ENCODE measurements around the gene PDE4D. TPM values are rescaled to one million over a fixed set of nuclear protein-coding genes. Genes with fewer than 3 reads are reported as not detected.

Gene PDE4D
- total RNA-seq, 1 donor = 12.7 TPM

DNA sequence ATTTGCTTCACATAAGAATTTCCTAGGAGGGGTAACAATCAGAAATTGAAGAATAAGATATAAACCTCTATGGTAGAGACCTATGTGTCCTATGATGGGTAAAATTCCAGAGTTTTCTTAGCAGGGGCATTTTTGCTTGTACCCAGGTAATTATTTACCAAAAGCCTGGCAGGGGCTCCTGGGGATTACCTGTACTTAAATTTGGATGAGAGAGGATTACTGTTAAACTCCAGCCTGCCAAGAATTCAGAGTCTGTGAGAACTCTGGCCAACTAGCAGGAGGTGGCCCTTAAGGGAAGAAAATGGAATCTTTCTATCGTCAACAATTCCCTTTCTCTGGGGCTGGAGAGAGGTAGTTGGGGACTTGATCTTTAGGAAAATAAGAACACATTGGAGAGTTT lies 460.4 kb downstream of the PDE4D start:
- no peak for DNase-seq (ENCODE audit: low read depth)
- TF ChIP-seq, protein P1, sequence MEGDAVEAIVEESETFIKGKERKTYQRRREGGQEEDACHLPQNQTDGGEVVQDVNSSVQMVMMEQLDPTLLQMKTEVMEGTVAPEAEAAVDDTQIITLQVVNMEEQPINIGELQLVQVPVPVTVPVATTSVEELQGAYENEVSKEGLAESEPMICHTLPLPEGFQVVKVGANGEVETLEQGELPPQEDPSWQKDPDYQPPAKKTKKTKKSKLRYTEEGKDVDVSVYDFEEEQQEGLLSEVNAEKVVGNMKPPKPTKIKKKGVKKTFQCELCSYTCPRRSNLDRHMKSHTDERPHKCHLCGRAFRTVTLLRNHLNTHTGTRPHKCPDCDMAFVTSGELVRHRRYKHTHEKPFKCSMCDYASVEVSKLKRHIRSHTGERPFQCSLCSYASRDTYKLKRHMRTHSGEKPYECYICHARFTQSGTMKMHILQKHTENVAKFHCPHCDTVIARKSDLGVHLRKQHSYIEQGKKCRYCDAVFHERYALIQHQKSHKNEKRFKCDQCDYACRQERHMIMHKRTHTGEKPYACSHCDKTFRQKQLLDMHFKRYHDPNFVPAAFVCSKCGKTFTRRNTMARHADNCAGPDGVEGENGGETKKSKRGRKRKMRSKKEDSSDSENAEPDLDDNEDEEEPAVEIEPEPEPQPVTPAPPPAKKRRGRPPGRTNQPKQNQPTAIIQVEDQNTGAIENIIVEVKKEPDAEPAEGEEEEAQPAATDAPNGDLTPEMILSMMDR (IDR thresholded peaks at IDR 0.05; ENCODE audit: insufficient read depth, low read length) = no peak
- H3K4me3 ChIP-seq (ENCODE audit: low read depth, low read length) = no peak overlapping the region

DNA sequence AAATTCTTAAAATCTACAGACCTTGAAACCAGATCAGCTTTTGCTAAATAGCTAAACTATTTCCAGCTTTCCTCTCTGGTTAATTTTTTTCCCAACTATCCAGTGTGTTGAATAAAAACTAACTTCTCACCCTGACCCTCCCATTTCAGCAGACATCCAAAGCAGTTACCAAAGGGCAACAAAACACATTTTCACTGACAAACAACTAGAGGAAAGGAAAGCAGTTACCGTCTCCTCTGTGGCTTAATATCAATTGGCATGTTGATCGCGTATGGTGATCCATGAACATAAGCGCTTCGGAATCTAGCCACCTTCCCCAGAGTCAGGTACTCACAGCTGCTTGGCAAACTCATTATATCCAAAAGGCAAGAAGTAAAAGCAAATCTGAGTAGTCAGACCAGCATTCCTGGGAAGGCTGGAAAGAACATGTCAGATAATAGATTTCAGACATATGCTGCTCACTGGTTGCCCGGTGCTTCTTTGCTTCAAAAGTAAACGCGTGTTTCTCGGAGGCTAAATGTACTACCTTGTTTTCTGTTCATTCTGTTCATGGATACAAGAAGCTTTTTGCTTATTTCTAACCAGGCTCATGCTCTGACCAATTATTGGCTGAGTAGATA lies 463.4 kb downstream of the PDE4D start:
- H3K4me3 ChIP-seq (ENCODE audit: low read depth, low read length) = no peak overlapping the region
- TF ChIP-seq, protein P1 (IDR thresholded peaks at IDR 0.05; ENCODE audit: insufficient read depth, low read length) = no peak
- DNase-seq (ENCODE audit: low read depth) = no peak

DNA sequence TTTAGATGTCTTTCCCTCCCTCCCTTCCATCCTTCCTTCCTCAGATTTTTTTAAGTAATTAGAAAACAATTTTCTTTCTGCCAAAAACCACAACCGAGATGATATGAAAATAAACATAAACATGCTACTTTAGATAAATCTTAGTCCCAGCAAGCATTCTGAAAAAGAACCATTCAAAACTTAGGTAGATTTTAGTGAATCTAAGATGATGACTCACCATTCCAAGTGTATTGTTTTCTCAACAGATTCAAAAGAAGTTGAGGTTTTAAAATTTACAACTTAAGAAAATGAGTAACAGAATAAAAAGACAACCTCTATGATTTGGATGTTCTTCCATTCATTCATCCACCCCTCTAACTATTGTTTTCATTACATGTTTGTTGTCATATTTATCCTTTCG lies 465.1 kb downstream of the PDE4D start:
- H3K4me3 ChIP-seq (ENCODE audit: low read depth, low read length) = no peak overlapping the region
- DNase-seq (ENCODE audit: low read depth) = no peak
- TF ChIP-seq, protein P1 (IDR thresholded peaks at IDR 0.05; ENCODE audit: insufficient read depth, low read length) = no peak

DNA sequence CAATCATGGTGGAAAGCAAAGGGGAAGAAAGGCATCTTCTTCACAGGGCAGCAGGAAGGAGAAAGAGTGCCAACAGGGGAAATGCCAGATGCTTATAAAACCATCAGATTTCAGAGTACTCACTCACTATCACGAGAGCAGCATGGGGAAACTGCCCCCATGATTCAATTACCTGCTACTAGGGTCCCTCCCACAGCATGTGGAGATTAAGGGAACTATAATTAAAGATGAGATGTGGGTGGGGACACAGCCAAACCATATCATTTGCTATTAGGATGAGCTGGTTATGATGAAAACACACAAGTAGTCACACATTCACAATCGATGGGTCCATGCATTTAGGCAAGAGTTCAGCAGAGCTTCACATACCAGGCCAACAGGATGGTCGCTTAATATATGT lies 469.0 kb downstream of the PDE4D start:
- DNase-seq (ENCODE audit: low read depth) = no peak
- no peak overlapping the region for H3K4me3 ChIP-seq (ENCODE audit: low read depth, low read length)

DNA sequence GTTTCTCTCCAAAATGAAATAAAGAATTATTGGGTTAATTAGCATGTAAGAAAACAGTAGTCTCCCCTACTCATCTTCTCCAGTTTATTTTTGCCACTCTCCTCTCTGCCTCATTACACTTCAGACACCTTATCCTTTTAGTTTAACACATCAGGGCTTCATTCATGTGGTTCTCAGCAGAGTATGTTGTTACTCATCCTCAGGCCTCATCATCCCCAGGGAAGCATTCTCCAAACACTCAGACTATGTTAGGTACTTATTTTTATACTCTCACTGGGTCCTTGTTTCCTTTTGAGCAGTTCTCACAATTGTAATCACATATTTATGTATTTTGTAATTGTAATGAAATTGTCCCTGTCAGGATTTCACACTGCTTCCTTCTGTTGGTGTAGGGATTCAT lies 470.5 kb downstream of the PDE4D start:
- no peak overlapping the region for H3K4me3 ChIP-seq (ENCODE audit: low read depth, low read length)
- TF ChIP-seq, protein P1 (IDR thresholded peaks at IDR 0.05; ENCODE audit: insufficient read depth, low read length) = no peak
- no peak for DNase-seq (ENCODE audit: low read depth)

More for the DNA sequence above, 469.0 kb downstream of the PDE4D start:
- TF ChIP-seq, protein P1 (IDR thresholded peaks at IDR 0.05; ENCODE audit: insufficient read depth, low read length) = no peak

DNA sequence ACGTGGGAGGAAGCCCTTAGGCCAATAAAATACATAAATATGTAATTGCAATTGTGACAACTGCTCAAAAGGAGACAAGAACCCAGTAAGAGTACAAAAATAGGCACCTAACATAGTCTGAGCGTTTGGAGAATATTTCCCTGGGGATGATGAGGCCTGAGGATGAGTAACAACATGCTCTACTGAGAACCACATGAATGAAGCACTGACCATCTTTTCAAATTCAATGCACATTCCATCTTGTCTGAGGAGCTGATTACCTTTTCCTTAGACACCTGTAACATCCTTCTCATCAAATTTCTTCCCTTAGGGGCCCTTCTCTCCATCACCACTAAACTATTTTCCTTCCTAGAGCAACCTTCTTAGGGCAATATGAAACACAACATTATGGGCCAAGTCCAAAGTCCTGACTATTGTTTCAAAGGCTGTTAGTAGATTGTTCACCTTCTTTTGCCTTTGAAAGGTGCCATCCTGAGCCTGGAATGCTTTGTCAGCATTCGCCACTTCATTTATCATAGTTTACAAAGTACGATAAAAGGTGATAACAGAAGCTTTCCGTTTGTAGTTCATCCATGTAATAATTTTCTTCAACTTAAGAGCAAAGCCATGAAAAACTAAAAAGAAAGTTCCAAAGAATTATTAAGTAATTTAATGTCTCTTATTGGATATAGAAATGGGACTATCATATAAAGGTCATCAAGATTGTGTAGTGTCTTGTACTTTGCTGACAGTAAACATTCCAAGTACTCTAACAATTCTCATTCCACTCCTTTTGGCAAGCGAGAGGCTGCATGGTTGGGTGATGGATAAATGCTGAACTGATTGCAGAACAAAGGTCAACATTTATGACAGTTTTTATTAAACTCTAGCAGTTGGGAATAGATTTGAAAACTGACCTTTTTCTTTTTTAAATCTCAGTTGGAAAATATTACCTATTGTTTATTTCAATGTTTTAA lies 471.3 kb downstream of the PDE4D start:
- H3K4me3 ChIP-seq (ENCODE audit: low read depth, low read length) = no peak overlapping the region
- no peak for DNase-seq (ENCODE audit: low read depth)
- TF ChIP-seq, protein P1 (IDR thresholded peaks at IDR 0.05; ENCODE audit: insufficient read depth, low read length) = no peak

Measured in fibroblast of the aortic adventitia (primary cell).